GM12872 (cell line): ENCODE results near the gene RHOV.

Source experiments
- TF ChIP-seq, protein P1 (sequence below): IDR thresholded peaks from 3 replicates; pipeline ENCODE4 v1.5.1; 2011; ENCODE audit warnings: low read depth, mild to moderate bottlenecking, low read length, moderate library complexity; ENCODE audit not compliant: insufficient read depth

The RHOV gene

GRCh38 chr15:40902605-40903561, 28.8 kb upstream of the RHOV start:
- TF ChIP-seq, protein P1, sequence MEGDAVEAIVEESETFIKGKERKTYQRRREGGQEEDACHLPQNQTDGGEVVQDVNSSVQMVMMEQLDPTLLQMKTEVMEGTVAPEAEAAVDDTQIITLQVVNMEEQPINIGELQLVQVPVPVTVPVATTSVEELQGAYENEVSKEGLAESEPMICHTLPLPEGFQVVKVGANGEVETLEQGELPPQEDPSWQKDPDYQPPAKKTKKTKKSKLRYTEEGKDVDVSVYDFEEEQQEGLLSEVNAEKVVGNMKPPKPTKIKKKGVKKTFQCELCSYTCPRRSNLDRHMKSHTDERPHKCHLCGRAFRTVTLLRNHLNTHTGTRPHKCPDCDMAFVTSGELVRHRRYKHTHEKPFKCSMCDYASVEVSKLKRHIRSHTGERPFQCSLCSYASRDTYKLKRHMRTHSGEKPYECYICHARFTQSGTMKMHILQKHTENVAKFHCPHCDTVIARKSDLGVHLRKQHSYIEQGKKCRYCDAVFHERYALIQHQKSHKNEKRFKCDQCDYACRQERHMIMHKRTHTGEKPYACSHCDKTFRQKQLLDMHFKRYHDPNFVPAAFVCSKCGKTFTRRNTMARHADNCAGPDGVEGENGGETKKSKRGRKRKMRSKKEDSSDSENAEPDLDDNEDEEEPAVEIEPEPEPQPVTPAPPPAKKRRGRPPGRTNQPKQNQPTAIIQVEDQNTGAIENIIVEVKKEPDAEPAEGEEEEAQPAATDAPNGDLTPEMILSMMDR: no peak

DNA sequence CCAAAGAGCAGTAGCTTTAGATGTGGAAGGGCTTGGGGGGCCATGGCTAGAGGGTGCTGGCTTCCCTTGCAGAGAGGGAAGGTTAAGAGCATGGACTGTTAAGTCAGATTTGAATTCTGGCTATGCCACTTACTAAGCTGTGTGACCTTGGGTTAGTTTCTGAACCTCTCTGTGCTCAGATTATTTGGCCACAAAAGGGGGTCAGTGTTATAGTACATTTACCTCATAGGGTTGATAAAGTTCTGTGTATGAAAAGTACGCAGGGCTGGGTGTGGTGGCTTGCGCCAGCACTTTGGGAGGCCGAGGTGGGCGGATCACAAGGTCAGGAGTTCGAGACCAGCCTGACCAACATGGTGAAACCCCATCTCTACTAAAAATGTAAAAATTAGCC, 27.0 kb upstream of the RHOV start:
- TF ChIP-seq, protein P1: no peak

GRCh38 chr15:40900256-40901052, 26.4 kb upstream of the RHOV start:
- TF ChIP-seq, protein P1: no peak

- TF ChIP-seq, protein P1: no peak
Observed at GRCh38 chr15:40899536-40900207, 25.6 kb upstream of the RHOV start.

DNA sequence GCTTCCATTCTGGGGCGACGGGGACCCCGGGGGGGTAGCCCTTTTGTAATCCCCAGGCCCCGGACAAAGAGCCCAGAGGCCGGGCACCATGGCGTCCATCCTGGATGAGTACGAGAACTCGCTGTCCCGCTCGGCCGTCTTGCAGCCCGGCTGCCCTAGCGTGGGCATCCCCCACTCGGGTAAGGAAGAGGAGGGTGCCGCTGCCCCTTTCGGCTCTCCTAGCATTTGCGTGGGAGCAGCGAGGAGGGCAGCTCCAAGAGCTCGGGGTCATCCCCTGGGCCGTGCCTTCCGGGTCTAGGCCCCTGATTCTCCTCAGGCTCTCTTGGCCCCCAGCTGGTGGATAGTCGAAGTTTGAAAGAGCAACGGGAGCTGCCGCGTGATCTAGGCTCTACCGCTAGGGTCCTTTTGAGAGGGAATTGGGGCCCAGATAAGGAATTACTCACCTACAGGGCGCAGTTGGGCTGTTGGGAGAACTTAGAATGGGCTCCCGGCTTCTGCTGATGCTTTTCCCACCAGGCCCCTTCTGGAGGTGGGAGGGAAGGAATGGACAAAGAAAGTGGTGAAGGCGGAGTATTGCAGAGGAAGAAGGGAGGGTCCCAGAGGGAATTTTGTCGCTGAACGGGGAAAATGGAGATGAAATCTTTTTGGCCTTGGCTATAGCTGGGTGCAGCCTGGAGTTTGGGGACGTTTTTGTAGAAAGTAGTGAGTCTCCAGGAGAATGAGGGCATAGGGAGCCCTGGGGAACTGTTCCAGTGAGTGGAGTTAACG, 20.8 kb upstream of the RHOV start:
- TF ChIP-seq, protein P1: peak; percentile 69

GRCh38 chr15:40893733-40894680, 20.0 kb upstream of the RHOV start, which contains the start of gene VPS18:
TSS of gene VPS18 (plus strand) at chr15:40894450. CDS start at chr15:40894769, 319 bp downstream.
- TF ChIP-seq, protein P1: peak; percentile 93
